DND-41 (cell line): ENCODE measurements around the gene LRP8.

ENCODE experiments used
- ATAC-seq: fragments of 200-7000 bp; cut with Tn5 transposase; 3 replicates; pipeline ENCODE4 v1.9.1; 2021; ENCODE audit warnings: low read depth; ENCODE audit not compliant: insufficient read depth
- DNase-seq: peaks from one replicate; pipeline ENCODE4 v3.0.0-alpha.2; 2020
- H2AFZ ChIP-seq: 2 replicates; pipeline ENCODE4 v1.6.0; 2012; ENCODE audit warnings: low read depth, low read length
- H3K27ac ChIP-seq: 2 replicates; pipeline ENCODE4 v1.5.1; 2012; ENCODE audit warnings: low read length, inconsistent platforms
- H3K27me3 ChIP-seq: fragments of 200-600 bp; sonication (generic); 2 replicates; pipeline ENCODE4 v1.6.0; 2012; ENCODE audit warnings: low read length, mild to moderate bottlenecking, inconsistent platforms; ENCODE audit not compliant: insufficient read depth, poor library complexity
- H3K36me3 ChIP-seq: 2 replicates; pipeline ENCODE4 v1.5.1; 2012; ENCODE audit warnings: low read length, inconsistent platforms; ENCODE audit not compliant: insufficient read depth
- H3K4me1 ChIP-seq: 2 replicates; pipeline ENCODE4 v1.5.1; 2012; ENCODE audit warnings: mild to moderate bottlenecking, low read length; ENCODE audit not compliant: insufficient read depth
- H3K4me2 ChIP-seq: 2 replicates; pipeline ENCODE4 v1.6.0; 2012; ENCODE audit warnings: mild to moderate bottlenecking, moderate library complexity, low read length, inconsistent platforms; ENCODE audit not compliant: insufficient read depth
- H3K4me3 ChIP-seq, 2 experiments: fragments of 200-600 bp in 1 of 2; shearing (Covaris generic) in 1 of 2; 2 replicates each; pipeline ENCODE4 v1.5.1; 2012 to 2016; ENCODE audit warnings: inconsistent platforms in 2 of 2, low read length in 2 of 2, mild to moderate bottlenecking in 2 of 2, low read depth in 1 of 2, moderate library complexity in 1 of 2
- H3K79me2 ChIP-seq: 2 replicates; pipeline ENCODE4 v1.6.0; 2012; ENCODE audit warnings: low read length, inconsistent platforms; ENCODE audit not compliant: insufficient read depth
- H3K9ac ChIP-seq: 2 replicates; pipeline ENCODE4 v1.6.0; 2012; ENCODE audit warnings: low read depth, mild to moderate bottlenecking, inconsistent platforms, low read length, moderate library complexity
- H3K9me3 ChIP-seq: 2 replicates; pipeline ENCODE4 v1.5.1; 2012; ENCODE audit warnings: low read length, moderate library complexity, mild to moderate bottlenecking, inconsistent platforms; ENCODE audit not compliant: insufficient read depth, severe bottlenecking
- H4K20me1 ChIP-seq: 2 replicates; pipeline ENCODE4 v1.6.0; 2012; ENCODE audit warnings: low read length; ENCODE audit not compliant: insufficient read depth
- EZH2 ChIP-seq: IDR thresholded peaks from 3 replicates; pipeline ENCODE4 v1.6.1; 2012; ENCODE audit warnings: borderline replicate concordance, low read depth, mild to moderate bottlenecking, moderate library complexity, low read length, inconsistent platforms; ENCODE audit not compliant: severe bottlenecking
- TF ChIP-seq, protein P1 (sequence below): IDR thresholded peaks from 2 replicates; pipeline ENCODE4 v1.5.1; 2012; ENCODE audit warnings: borderline replicate concordance, low read length, moderate library complexity, mild to moderate bottlenecking; ENCODE audit not compliant: poor library complexity, severe bottlenecking; ENCODE audit errors: extremely low read depth

The LRP8 gene

DNA sequence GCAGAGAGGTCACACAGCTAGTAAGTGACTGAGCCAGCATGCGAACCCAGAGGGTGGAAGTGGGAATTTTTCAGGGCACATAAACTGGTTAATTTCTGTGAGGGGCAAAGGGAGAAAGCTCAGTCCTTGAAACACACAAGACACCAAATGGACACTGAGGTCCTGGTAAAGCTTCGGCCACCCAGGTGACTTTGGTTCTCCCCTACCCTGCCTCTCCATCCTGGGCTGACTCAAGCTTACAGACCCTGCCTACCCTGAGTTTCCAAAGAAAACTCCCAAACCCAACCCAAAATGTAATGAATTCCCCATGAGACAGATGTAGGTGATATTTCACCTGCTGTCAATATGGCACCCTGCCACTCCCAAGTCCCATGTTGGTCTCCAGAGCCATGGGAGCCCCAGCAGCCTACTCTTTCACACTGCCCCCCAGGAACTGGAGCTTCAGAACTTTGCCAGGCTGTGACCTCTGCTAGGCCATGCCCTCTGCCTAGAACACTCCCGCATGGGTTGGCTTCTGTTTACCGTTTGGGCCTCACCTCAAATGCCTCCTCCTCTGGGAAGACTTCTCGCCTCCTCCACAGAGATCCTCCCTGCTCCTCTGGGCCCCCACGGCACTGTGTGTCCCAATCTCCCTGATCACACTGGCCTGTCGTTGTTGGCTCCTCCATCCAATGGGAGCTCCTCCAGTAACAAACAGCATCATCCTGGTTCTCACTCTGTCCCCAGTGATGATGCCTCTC, 3.7 kb upstream of the LRP8 start:
- Histone ChIP-seq H3K4me2 (no peak overlapping the region), H3K4me3 (no peak overlapping the region), H3K27me3 (no peaks in the 10 kb centered on the region), H2AFZ (no peak overlapping the region), H3K79me2 (peaks cover 15% of the 10 kb centered on the region), H3K4me1 (peaks cover 11% of the 10 kb centered on the region), H3K27ac (no peak overlapping the region), H3K36me3 (no peaks in the 10 kb centered on the region; the same call in 1 of the 2 replicates), H4K20me1 (no peaks in the 10 kb centered on the region), H3K9ac (no peak overlapping the region), H3K9me3 (no peaks in the 10 kb centered on the region)
- ATAC-seq (no peak), DNase-seq (peak; percentile 4)
- TF ChIP-seq, protein P1, sequence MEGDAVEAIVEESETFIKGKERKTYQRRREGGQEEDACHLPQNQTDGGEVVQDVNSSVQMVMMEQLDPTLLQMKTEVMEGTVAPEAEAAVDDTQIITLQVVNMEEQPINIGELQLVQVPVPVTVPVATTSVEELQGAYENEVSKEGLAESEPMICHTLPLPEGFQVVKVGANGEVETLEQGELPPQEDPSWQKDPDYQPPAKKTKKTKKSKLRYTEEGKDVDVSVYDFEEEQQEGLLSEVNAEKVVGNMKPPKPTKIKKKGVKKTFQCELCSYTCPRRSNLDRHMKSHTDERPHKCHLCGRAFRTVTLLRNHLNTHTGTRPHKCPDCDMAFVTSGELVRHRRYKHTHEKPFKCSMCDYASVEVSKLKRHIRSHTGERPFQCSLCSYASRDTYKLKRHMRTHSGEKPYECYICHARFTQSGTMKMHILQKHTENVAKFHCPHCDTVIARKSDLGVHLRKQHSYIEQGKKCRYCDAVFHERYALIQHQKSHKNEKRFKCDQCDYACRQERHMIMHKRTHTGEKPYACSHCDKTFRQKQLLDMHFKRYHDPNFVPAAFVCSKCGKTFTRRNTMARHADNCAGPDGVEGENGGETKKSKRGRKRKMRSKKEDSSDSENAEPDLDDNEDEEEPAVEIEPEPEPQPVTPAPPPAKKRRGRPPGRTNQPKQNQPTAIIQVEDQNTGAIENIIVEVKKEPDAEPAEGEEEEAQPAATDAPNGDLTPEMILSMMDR: no peak
- TF ChIP-seq EZH2: no peak

DNA sequence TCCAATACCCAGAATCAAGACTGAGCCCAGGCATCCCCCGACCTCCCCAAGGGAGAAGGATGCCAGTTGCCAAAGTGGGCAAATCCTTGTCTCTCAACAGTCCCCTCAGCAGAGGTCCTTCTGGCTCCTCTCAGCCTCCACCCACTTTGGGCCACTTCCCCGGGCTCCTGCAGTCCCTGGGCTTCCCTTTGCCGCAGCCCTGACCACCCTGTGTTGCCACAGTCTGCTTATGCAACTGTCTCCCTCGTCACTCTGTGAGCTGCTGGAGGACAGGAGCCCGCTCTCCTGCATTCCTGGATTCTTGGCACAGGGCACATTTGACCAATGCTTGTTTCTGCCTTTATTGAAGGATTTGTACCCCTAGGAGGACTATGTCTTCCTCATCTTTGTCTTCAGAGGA, 2.9 kb upstream of the LRP8 start:
- H3K27ac ChIP-seq: no peak overlapping the region
- ATAC-seq (no peak), DNase-seq (no peak)
- peaks cover 13% of the 10 kb centered on the region for H3K4me1 ChIP-seq
- no peak overlapping the region for H3K9ac ChIP-seq
- no peak for TF ChIP-seq EZH2
- TF ChIP-seq, protein P1: no peak
- peaks cover 1% of the 10 kb centered on the region for H3K36me3 ChIP-seq
- no peak overlapping the region for H2AFZ ChIP-seq
- no peaks in the 10 kb centered on the region for H3K9me3 ChIP-seq
- no peak overlapping the region for H3K4me2 ChIP-seq
- H3K79me2 ChIP-seq: peaks cover 19% of the 10 kb centered on the region
- H3K27me3 ChIP-seq: no peaks in the 10 kb centered on the region
- H4K20me1 ChIP-seq: no peaks in the 10 kb centered on the region
- no peak overlapping the region for H3K4me3 ChIP-seq

DNA sequence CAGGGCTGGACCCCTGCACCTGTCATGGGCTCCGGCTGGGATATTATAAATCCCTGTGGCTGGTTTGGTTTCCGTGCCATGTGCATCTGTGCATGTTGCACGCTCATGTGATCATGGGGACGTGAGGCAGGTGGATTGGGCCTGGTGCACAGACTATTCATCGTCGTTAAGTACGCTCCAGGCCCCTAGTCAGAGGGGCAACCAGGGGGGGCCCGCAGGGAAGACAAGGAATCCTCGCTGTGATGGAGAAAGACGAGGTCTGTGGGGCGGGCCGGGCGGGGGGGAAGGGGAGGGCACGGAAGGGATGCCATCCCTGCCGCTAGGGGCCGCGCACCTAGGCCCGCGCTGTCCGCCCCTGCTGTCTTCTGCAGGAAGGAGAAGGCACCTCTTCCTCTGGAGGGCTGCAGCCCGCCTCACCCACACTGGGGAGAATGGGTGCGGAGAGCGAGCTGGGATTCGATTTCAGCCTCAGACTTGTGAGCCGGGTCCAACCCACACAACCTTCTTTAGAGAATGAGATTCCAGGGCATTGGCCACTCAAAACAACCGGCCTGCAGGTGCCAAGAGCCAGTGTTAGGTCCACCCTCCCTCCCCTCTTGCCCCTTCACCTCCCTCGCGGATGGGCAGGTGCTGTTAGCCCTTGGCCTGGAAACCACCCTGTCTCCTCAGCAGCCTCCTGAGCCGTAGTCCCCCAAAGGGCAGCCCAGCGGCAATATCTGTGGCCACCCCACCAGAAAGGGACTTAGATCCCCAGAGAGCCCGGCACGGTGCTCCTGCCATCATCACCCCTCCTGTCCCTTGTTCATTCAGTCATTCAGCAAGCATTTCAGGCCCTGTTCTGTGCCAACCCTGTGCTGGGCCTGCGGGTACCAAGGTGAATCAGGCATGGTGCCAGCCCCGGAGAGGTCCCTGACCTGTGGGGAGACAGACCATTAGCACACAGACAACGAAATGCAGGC, 950 bp upstream of the LRP8 start:
- Histone ChIP-seq H2AFZ (peak overlapping the region; percentile 98), H3K36me3 (peaks cover 21% of the 10 kb centered on the region), H3K27me3 (no peaks in the 10 kb centered on the region), H3K4me3 (peak overlapping the region; percentile 46 to 85; a peak in 3 of 4 replicates), H3K9ac (peak overlapping the region; percentile 71), H3K79me2 (peaks cover 39% of the 10 kb centered on the region), H3K27ac (peak overlapping the region; percentile 81), H3K4me2 (peak overlapping the region; percentile 98), H3K9me3 (no peaks in the 10 kb centered on the region), H4K20me1 (peaks cover 20% of the 10 kb centered on the region), H3K4me1 (peaks cover 33% of the 10 kb centered on the region)
- ATAC-seq (peak; percentile 13; the same call in 2 of the 3 replicates), DNase-seq (peak; percentile 69)
- TF ChIP-seq EZH2: no peak
- TF ChIP-seq, protein P1: peak; percentile 33
